GM06990 (cell line): ENCODE measurements around the gene SPTB.

Experiments
- DNase-seq: peaks from one replicate; pipeline ENCODE4 v3.0.0-alpha.2; 2011; ENCODE audit not compliant: insufficient read length; ENCODE audit errors: extremely low read depth
- H3K27me3 ChIP-seq: replicated peaks from 2 replicates; pipeline ENCODE4 v1.6.0; 2011; ENCODE audit warnings: low read length; ENCODE audit not compliant: control insufficient read depth, insufficient read depth
- H3K36me3 ChIP-seq: 2 replicates; pipeline ENCODE4 v1.5.1; 2011; ENCODE audit warnings: low read length; ENCODE audit not compliant: control insufficient read depth, insufficient read depth
- H3K4me3 ChIP-seq: replicated peaks from 2 replicates; pipeline ENCODE4 v1.5.1; 2011; ENCODE audit warnings: low read depth, mild to moderate bottlenecking, control low read depth, low read length
- TF ChIP-seq, protein P1 (sequence below): IDR thresholded peaks from 2 replicates; pipeline ENCODE4 v1.5.1; 2011; ENCODE audit warnings: low read length, control low read depth, mild to moderate bottlenecking, inconsistent platforms; ENCODE audit not compliant: insufficient read depth, poor library complexity, severe bottlenecking

The SPTB gene

DNA sequence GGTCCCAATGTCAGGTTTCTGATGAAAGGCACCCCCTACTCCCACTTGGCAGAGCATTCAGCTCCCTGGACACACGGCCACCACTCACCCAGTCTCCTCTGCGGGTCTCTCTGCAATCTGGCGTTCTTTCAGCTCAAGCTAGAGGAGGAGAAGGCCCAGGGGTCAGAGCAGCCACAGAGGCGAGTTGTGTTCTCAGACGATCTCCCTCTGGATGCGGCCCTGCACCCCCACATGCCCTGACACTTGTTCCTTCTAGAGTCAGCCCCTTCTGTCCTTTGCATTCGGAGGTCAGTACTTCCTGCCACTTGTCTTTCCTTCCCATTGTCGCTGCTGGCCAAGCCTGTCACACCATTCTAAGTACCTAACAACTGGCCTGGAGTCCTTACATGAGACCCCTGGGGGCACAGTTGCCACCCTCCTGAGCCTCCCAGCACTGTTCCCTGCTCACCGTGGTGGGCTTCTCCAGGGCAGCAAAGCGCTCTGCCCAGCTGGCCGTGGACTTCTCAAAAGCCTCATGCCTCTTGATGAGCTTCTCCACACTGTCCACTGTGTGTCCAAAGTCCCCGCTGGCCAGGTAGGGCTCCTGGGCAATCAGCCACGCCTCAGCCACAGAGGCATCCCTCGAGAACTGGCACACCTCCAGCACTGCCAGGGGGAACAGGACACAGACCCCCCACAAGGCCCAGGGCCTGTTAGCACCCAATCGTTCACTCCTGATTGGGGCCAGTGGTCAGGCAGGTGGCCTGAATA, 112.3 kb downstream of the SPTB start:
- H3K4me3 ChIP-seq = no peak overlapping the region
- no peak for DNase-seq
- no peaks in the 10 kb centered on the region for H3K36me3 ChIP-seq
- TF ChIP-seq, protein P1, sequence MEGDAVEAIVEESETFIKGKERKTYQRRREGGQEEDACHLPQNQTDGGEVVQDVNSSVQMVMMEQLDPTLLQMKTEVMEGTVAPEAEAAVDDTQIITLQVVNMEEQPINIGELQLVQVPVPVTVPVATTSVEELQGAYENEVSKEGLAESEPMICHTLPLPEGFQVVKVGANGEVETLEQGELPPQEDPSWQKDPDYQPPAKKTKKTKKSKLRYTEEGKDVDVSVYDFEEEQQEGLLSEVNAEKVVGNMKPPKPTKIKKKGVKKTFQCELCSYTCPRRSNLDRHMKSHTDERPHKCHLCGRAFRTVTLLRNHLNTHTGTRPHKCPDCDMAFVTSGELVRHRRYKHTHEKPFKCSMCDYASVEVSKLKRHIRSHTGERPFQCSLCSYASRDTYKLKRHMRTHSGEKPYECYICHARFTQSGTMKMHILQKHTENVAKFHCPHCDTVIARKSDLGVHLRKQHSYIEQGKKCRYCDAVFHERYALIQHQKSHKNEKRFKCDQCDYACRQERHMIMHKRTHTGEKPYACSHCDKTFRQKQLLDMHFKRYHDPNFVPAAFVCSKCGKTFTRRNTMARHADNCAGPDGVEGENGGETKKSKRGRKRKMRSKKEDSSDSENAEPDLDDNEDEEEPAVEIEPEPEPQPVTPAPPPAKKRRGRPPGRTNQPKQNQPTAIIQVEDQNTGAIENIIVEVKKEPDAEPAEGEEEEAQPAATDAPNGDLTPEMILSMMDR = no peak
- no peaks in the 10 kb centered on the region for H3K27me3 ChIP-seq

DNA sequence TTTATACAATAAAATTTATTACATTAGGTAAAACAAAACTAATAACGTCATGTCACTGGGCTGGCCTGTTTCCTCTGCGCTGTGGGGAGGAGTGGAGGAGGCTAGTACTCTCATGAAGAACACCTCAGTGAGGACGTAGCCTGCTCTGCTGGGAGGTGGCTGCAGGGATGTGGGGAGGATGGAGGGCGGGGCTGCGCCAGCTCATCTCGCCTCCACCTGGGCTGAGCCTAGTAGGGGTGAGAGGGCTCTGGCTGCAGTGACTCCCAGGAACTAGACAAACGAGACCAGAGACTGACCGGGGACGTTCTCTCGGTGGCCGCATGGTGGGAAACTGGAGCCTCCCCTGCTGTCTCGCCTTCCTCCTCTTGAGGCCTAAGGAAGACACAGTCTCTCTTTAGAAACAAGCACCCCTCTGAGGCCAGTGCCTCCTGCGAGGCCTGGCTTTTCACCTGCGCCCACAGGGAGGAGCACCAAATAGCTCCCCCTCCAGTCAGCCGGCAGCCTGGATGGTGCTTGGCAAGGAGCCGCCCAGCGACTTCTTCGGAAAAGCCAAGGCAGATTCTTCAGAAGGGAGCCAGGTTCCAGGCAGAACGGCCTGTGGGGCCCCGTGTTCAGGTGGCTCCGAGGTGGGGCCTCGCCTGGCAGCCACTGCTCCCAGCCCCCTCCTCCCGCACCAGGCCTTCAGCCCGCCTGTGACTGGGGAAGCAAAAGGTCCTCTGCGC, 113.1 kb downstream of the SPTB start:
- H3K36me3 ChIP-seq = no peaks in the 10 kb centered on the region
- TF ChIP-seq, protein P1 = no peak
- no peak overlapping the region for H3K4me3 ChIP-seq
- DNase-seq = no peak
- H3K27me3 ChIP-seq = no peaks in the 10 kb centered on the region; the same call in 1 of the 2 replicates

DNA sequence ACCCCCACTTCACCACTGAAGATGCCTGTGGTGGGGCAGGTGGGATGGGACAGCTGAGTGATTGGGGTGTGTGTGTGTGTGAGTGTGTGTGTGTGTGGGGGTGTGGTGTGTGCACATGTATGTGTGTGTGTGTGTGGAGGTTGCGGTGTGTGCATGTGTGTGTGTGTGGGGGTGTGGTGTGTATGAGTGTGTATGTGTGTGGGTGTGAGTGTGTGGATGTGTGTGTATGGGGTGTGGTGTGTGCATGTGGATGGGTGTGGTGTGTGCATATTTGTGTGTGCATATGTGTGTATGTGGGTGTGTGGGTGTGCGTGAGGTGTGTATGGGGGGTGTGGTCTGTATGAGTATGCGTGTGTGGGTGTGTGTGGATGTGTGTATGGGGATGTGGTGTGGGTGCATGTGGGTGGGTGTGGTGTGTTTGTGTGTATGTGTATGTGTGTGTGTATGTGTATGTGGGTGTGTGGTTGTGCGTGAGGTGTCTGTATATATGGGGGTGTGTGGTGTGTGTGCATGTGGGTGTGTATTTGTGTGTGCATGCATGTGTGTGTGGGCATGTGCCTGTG, 113.9 kb downstream of the SPTB start:
- Histone ChIP-seq H3K36me3 (no peaks in the 10 kb centered on the region), H3K27me3 (no peaks in the 10 kb centered on the region; the same call in none of the 2 replicates), H3K4me3 (no peak overlapping the region)
- DNase-seq = no peak
- TF ChIP-seq, protein P1 = no peak

DNA sequence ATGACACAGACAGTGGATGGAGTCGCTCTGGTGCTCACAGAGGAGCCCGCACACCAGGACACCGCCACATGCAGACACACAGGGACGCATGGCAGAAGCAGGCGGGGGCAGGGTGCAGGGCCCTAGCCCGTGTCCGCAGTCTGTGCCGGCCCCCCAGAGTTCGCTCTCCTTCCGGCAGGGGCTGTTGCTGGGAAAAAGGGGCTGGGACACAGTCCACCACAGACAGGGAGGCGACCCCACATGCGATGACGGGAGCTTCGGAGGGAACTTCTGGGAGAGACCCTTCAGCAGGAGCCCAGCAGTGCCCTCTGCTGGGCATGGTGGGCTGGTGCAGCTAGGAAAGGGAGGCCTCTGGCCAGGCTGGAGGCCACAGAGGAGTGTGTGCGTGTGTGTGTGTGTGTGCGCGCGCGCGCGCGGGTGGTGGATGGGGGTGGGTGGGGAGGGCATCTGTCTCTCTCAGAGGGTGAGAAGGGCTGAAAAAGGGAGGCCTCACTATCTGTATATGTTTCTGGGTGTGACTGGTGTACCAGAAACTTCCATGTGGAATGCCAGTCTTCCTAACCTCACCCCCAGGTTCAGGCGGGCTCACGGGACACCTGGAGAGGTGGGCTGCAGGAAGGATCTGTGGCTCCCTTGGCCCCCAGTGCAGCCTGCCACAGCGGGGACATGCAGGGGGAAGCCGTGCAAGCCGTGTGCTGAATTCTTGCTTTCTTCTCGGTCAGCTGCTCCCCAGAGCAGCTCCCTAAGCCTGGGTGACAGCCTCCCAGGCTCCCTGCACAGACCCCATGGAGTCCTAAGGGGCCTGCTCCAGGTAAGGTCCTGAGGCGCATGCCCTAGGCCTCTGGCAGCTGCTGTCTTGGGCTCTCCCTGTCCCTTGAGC, 114.8 kb downstream of the SPTB start:
- peak; percentile 56 for DNase-seq
- TF ChIP-seq, protein P1 = peak; percentile 95
- no peak overlapping the region for H3K4me3 ChIP-seq
- no peaks in the 10 kb centered on the region for H3K36me3 ChIP-seq
- no peaks in the 10 kb centered on the region; the same call in none of the 2 replicates for H3K27me3 ChIP-seq

DNA sequence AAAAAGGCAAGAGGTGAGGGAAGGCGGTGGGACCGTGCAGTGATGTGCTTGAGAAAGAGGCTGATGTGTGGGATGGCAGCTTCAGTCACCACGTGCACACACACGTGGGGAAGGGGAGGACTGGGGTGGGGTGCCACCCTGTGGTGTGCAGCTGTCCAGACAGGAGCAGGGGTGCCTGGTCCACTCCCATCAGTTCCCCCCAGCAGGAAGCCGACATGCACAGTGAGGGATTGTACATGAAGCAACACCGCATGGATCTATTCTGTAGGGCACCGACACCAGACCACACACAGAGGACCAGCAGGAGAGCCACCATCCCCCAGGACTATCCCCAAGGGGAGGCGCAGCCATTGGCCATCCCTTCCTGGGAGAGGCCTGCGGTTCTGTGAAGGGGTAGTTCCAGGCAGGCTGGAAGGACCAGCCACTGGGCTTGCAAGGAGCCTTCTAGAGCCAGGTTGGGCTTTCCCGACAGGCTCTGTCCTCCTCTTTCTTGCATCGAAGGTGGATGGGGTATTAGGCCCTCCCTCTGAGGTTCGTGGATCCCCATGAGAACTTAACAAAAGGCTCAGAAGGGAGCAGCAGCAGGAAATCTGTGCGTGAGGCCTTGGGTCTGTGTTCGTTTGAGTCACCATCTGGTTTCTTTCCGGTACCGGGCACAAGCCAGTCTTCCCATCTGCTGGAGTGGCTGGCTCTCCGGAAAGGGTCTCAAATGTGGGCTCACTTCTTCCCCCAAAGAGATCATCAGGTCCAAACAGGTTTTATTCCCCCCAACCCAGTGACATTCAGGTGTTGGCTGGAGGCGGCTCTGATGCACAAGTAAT, 115.7 kb downstream of the SPTB start:
- Histone ChIP-seq H3K27me3 (no peaks in the 10 kb centered on the region; the same call in none of the 2 replicates), H3K4me3 (no peak overlapping the region), H3K36me3 (no peaks in the 10 kb centered on the region)
- DNase-seq = no peak
- TF ChIP-seq, protein P1 = peak; percentile 7
